GM23338 (cell line): ENCODE results near the gene SNX7. TPM values are rescaled to one million over a fixed set of nuclear protein-coding genes. Genes with fewer than 3 reads are reported as not detected.

Experiments used
- ATAC-seq: fragments of 200-7000 bp; cut with Tn5 transposase; 3 replicates; pipeline ENCODE4 v1.9.1; 2020
- DNase-seq: peaks from one replicate; pipeline ENCODE4 v3.0.0-alpha.2; 2015; ENCODE audit warnings: low spot score
- H2AFZ ChIP-seq: fragments of 200-600 bp; sonication (generic); 2 replicates; pipeline ENCODE4 v1.8.0; 2016; ENCODE audit warnings: antibody characterized with exemption, mild to moderate bottlenecking, moderate library complexity
- H3F3A ChIP-seq: fragments of 200-600 bp; sonication (generic); replicated peaks from 2 replicates; pipeline ENCODE4 v1.8.0; 2017; ENCODE audit warnings: antibody characterized with exemption, mixed run types, low read depth
- H3K27ac ChIP-seq: fragments of 200-600 bp; sonication (generic); 2 replicates; pipeline ENCODE4 v1.6.1; 2016; ENCODE audit warnings: low read depth
- H3K27me3 ChIP-seq: fragments of 200-600 bp; sonication (generic); 2 replicates; pipeline ENCODE4 v1.8.0; 2016; ENCODE audit warnings: mild to moderate bottlenecking, mixed run types, moderate library complexity; ENCODE audit not compliant: insufficient read depth
- H3K36me3 ChIP-seq: fragments of 200-600 bp; sonication (generic); 2 replicates; pipeline ENCODE4 v1.8.0; 2016; ENCODE audit warnings: mild to moderate bottlenecking; ENCODE audit not compliant: insufficient read depth
- H3K4me1 ChIP-seq: fragments of 200-600 bp; sonication (generic); 2 replicates; pipeline ENCODE4 v1.8.0; 2016; ENCODE audit warnings: mild to moderate bottlenecking, moderate library complexity; ENCODE audit not compliant: insufficient read depth
- H3K4me2 ChIP-seq: fragments of 200-600 bp; sonication (generic); 2 replicates; pipeline ENCODE4 v1.7.1; 2017; ENCODE audit warnings: mixed run types
- H3K4me3 ChIP-seq: fragments of 200-600 bp; sonication (generic); 2 replicates; pipeline ENCODE4 v1.6.1; 2016; ENCODE audit warnings: mixed run types
- H3K79me2 ChIP-seq: fragments of 200-600 bp; sonication (generic); replicated peaks from 2 replicates; pipeline ENCODE4 v1.8.0; 2017; ENCODE audit warnings: mild to moderate bottlenecking; ENCODE audit not compliant: insufficient read depth
- H3K9me2 ChIP-seq: fragments of 200-600 bp; sonication (generic); 2 replicates; pipeline ENCODE4 v1.8.0; 2017; ENCODE audit not compliant: insufficient read depth
- H4K20me1 ChIP-seq: fragments of 200-600 bp; sonication (generic); replicated peaks from 2 replicates; pipeline ENCODE4 v1.8.0; 2017; ENCODE audit warnings: mild to moderate bottlenecking; ENCODE audit not compliant: insufficient read depth
- H3K27ac Mint-ChIP-seq: 2 replicates; pipeline ENCODE4 v1.8.0; 2020; ENCODE audit warnings: inconsistent platforms, mild to moderate bottlenecking, moderate library complexity, mixed read lengths
- H3K27me3 Mint-ChIP-seq: 3 replicates; pipeline ENCODE4 v1.8.0; 2022; ENCODE audit warnings: low read depth, mild to moderate bottlenecking, moderate library complexity, mixed read lengths, inconsistent platforms; ENCODE audit not compliant: insufficient read depth, poor library complexity
- H3K36me3 Mint-ChIP-seq: 3 replicates; pipeline ENCODE4 v1.8.0; 2021; ENCODE audit warnings: low read depth, mild to moderate bottlenecking, inconsistent platforms, moderate library complexity, mixed read lengths
- H3K4me1 Mint-ChIP-seq: 3 replicates; pipeline ENCODE4 v1.8.0; 2020; ENCODE audit warnings: mild to moderate bottlenecking, inconsistent platforms, mixed read lengths
- H3K4me3 Mint-ChIP-seq: 3 replicates; pipeline ENCODE4 v1.8.0; 2021; ENCODE audit warnings: moderate library complexity, mild to moderate bottlenecking, inconsistent platforms, mixed read lengths
- H3K9me3 Mint-ChIP-seq: 3 replicates; pipeline ENCODE4 v1.8.0; 2020; ENCODE audit warnings: moderate library complexity, mild to moderate bottlenecking, inconsistent platforms, mixed read lengths
- CREB1 ChIP-seq: fragments of 250-450 bp; sonication (Bioruptor Pico); IDR thresholded peaks from 2 replicates; pipeline ENCODE4 v1.5.0; 2020; ENCODE audit warnings: low read depth, mild to moderate bottlenecking, moderate library complexity
- EZH2 ChIP-seq: fragments of 200-600 bp; sonication (generic); IDR thresholded peaks from one replicate; pipeline ENCODE4 v1.8.0; 2017; ENCODE audit warnings: antibody characterized with exemption, mild to moderate bottlenecking, low read depth; ENCODE audit not compliant: unreplicated experiment
- EZH2phosphoT487 ChIP-seq: fragments of 200-600 bp; sonication (generic); IDR thresholded peaks from one replicate; pipeline ENCODE4 v1.8.1; 2018; ENCODE audit warnings: antibody characterized with exemption; ENCODE audit not compliant: unreplicated experiment
- JUNB ChIP-seq: IDR thresholded peaks from one replicate; pipeline ENCODE4 v1.6.1; 2016; ENCODE audit warnings: antibody characterized with exemption; ENCODE audit not compliant: unreplicated experiment
- NANOG ChIP-seq: IDR thresholded peaks from 2 replicates; pipeline ENCODE4 v1.6.1; 2016; ENCODE audit warnings: antibody characterized with exemption, borderline replicate concordance
- STAT1 ChIP-seq: IDR thresholded peaks from one replicate; pipeline ENCODE4 v1.6.1; 2016; ENCODE audit warnings: antibody characterized with exemption; ENCODE audit not compliant: unreplicated experiment
- ZNF114 ChIP-seq: fragments of 250-450 bp; sonication (Bioruptor Pico); IDR thresholded peaks from 2 replicates; pipeline ENCODE4 v1.5.0; 2020; ENCODE audit warnings: mild to moderate bottlenecking, moderate library complexity
- ZNF331 ChIP-seq: fragments of 250-450 bp; sonication (Bioruptor Pico); IDR thresholded peaks from 2 replicates; pipeline ENCODE4 v1.5.0; 2020; ENCODE audit warnings: low read depth, mild to moderate bottlenecking, moderate library complexity
- polyA plus RNA-seq: library from polyadenylated mRNA; unstranded; fragments of >200 nt; fragmentation: Nextera tagmentation; extraction: Ambion mirVana; gene quantifications from 2 replicates; pipeline ENCODE4 v1.2.1, GENCODE V29; 2016
- total RNA-seq: library from RNA; depleted of rRNA; stranded (reverse); fragments of >200 nt; shearing (Covaris generic); gene quantifications from 2 replicates; pipeline ENCODE4 v1.2.3, GENCODE V29; 2014
- TF ChIP-seq, protein P1 (sequence below): IDR thresholded peaks from 2 replicates; pipeline ENCODE4 v1.6.1; 2016; ENCODE audit warnings: antibody characterized with exemption
- TF ChIP-seq, protein P2 (sequence below): fragments of 250-450 bp; sonication (Bioruptor Pico); IDR thresholded peaks from 2 replicates; pipeline ENCODE4 v1.5.0; 2020; ENCODE audit warnings: mild to moderate bottlenecking, moderate library complexity
- TF ChIP-seq, protein P3 (sequence below), 2 experiments: fragments of 200-600 bp in 1 of 2; sonication (generic) in 1 of 2; conservative IDR thresholded peaks; 2 replicates each; pipeline versions ENCODE4 v1.5.1 to v1.6.1; 2016 to 2017; ENCODE audit warnings: antibody characterized with exemption in 2 of 2, low read depth in 2 of 2, mild to moderate bottlenecking in 2 of 2, moderate library complexity in 1 of 2

Gene SNX7
- total and polyA plus RNA-seq, 2 experiments from 2014 or later: 20.4 to 23.0 TPM

DNA sequence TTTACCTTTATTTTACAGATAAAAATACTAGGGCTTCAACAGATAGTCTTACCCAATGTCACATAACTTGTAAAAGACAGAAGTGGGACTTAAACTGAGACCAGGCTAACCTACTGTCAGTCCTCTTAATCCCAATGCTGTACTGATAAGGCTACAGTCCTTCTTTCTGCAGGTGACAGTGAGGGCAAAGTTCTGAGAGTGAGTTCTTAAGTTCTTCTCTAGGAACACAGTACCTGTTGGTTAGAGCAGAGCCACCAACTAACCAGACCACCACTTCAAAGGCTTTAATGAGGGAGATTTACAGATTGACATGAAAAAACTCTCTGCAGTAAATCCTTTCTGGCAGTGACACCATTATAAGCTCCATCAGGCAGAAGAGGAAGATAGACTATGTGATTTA lies 74.2 kb downstream of the SNX7 start:
- no peaks in the 10 kb centered on the region for H3K27me3 ChIP-seq
- Mint-ChIP-seq H3K27ac (no peak overlapping the region), H3K4me1 (peaks cover 9% of the 10 kb centered on the region), H3K36me3 (no peaks in the 10 kb centered on the region), H3K27me3 (no peaks in the 10 kb centered on the region), H3K9me3 (no peaks in the 10 kb centered on the region), H3K4me3 (no peak overlapping the region)
- H3K27ac ChIP-seq: no peak overlapping the region
- peaks cover 3% of the 10 kb centered on the region; the same call in 1 of the 2 replicates for H3K9me2 ChIP-seq
- no peak for TF ChIP-seq JUNB
- no peak for TF ChIP-seq EZH2phosphoT487
- no peak for TF ChIP-seq NANOG
- TF ChIP-seq, protein P1, sequence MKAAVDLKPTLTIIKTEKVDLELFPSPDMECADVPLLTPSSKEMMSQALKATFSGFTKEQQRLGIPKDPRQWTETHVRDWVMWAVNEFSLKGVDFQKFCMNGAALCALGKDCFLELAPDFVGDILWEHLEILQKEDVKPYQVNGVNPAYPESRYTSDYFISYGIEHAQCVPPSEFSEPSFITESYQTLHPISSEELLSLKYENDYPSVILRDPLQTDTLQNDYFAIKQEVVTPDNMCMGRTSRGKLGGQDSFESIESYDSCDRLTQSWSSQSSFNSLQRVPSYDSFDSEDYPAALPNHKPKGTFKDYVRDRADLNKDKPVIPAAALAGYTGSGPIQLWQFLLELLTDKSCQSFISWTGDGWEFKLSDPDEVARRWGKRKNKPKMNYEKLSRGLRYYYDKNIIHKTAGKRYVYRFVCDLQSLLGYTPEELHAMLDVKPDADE: no peak
- no peak for TF ChIP-seq EZH2
- no peak overlapping the region for H3K4me3 ChIP-seq
- no peak overlapping the region for H3K4me2 ChIP-seq
- peaks cover 7% of the 10 kb centered on the region; the same call in 1 of the 2 replicates for H3K4me1 ChIP-seq
- ATAC-seq (no peak), DNase-seq (no peak)
- no peaks in the 10 kb centered on the region for H3K36me3 ChIP-seq
- no peaks in the 10 kb centered on the region for H4K20me1 ChIP-seq
- H2AFZ ChIP-seq: no peak overlapping the region
- no peaks in the 10 kb centered on the region for H3K79me2 ChIP-seq
- H3F3A ChIP-seq: no peaks in the 10 kb centered on the region

DNA sequence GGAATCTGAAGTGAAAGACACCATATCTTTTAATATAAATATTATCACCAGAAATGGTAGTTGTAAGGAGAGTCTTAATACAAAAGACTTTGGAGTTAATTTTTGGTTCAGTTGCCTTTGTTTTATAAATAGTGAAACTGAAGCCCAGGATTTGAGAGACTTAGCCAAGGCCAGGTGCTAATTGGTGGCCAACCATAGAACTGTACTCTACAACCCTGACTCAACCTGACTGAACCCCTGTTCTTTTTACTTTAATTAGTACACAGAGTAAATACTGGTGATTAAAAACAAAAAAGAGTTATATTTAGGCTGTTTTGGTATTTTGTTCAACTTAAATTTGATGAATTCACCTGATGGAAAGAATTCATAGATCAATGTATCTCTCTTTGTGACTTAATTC lies 76.3 kb downstream of the SNX7 start:
- H4K20me1 ChIP-seq: no peaks in the 10 kb centered on the region
- H3K4me2 ChIP-seq: no peak overlapping the region
- H3F3A ChIP-seq: no peaks in the 10 kb centered on the region
- no peaks in the 10 kb centered on the region for H3K27me3 ChIP-seq
- no peaks in the 10 kb centered on the region for H3K79me2 ChIP-seq
- no peak for DNase-seq
- H3K36me3 Mint-ChIP-seq: no peaks in the 10 kb centered on the region
- H3K27ac Mint-ChIP-seq: no peak overlapping the region
- H3K36me3 ChIP-seq: no peaks in the 10 kb centered on the region
- no peaks in the 10 kb centered on the region for H3K9me2 ChIP-seq
- H3K27ac ChIP-seq: no peak overlapping the region
- H3K9me3 Mint-ChIP-seq: no peaks in the 10 kb centered on the region
- no peaks in the 10 kb centered on the region for H3K27me3 Mint-ChIP-seq
- H3K4me1 Mint-ChIP-seq: peaks cover 2% of the 10 kb centered on the region; the same call in 1 of the 3 replicates
- no peak overlapping the region for H3K4me3 Mint-ChIP-seq
- H3K4me3 ChIP-seq: no peak overlapping the region
- ATAC-seq: no peak
- H2AFZ ChIP-seq: no peak overlapping the region
- no peaks in the 10 kb centered on the region for H3K4me1 ChIP-seq
- no peak for TF ChIP-seq EZH2phosphoT487
- TF ChIP-seq, protein P2, sequence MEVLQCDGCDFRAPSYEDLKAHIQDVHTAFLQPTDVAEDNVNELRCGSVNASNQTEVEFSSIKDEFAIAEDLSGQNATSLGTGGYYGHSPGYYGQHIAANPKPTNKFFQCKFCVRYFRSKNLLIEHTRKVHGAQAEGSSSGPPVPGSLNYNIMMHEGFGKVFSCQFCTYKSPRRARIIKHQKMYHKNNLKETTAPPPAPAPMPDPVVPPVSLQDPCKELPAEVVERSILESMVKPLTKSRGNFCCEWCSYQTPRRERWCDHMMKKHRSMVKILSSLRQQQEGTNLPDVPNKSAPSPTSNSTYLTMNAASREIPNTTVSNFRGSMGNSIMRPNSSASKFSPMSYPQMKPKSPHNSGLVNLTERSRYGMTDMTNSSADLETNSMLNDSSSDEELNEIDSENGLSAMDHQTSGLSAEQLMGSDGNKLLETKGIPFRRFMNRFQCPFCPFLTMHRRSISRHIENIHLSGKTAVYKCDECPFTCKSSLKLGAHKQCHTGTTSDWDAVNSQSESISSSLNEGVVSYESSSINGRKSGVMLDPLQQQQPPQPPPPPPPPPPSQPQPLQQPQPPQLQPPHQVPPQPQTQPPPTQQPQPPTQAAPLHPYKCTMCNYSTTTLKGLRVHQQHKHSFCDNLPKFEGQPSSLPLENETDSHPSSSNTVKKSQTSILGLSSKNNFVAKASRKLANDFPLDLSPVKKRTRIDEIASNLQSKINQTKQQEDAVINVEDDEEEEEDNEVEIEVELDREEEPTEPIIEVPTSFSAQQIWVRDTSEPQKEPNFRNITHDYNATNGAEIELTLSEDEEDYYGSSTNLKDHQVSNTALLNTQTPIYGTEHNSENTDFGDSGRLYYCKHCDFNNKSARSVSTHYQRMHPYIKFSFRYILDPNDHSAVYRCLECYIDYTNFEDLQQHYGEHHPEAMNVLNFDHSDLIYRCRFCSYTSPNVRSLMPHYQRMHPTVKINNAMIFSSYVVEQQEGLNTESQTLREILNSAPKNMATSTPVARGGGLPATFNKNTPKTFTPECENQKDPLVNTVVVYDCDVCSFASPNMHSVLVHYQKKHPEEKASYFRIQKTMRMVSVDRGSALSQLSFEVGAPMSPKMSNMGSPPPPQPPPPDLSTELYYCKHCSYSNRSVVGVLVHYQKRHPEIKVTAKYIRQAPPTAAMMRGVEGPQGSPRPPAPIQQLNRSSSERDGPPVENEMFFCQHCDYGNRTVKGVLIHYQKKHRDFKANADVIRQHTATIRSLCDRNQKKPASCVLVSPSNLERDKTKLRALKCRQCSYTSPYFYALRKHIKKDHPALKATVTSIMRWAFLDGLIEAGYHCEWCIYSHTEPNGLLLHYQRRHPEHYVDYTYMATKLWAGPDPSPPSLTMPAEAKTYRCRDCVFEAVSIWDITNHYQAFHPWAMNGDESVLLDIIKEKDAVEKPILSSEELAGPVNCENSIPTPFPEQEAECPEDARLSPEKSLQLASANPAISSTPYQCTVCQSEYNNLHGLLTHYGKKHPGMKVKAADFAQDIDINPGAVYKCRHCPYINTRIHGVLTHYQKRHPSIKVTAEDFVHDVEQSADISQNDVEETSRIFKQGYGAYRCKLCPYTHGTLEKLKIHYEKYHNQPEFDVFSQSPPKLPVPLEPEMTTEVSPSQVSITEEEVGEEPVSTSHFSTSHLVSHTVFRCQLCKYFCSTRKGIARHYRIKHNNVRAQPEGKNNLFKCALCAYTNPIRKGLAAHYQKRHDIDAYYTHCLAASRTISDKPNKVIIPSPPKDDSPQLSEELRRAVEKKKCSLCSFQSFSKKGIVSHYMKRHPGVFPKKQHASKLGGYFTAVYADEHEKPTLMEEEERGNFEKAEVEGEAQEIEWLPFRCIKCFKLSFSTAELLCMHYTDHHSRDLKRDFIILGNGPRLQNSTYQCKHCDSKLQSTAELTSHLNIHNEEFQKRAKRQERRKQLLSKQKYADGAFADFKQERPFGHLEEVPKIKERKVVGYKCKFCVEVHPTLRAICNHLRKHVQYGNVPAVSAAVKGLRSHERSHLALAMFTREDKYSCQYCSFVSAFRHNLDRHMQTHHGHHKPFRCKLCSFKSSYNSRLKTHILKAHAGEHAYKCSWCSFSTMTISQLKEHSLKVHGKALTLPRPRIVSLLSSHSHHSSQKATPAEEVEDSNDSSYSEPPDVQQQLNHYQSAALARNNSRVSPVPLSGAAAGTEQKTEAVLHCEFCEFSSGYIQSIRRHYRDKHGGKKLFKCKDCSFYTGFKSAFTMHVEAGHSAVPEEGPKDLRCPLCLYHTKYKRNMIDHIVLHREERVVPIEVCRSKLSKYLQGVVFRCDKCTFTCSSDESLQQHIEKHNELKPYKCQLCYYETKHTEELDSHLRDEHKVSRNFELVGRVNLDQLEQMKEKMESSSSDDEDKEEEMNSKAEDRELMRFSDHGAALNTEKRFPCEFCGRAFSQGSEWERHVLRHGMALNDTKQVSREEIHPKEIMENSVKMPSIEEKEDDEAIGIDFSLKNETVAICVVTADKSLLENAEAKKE (CRISPR knock-in tag): no peak
- TF ChIP-seq, protein P3, sequence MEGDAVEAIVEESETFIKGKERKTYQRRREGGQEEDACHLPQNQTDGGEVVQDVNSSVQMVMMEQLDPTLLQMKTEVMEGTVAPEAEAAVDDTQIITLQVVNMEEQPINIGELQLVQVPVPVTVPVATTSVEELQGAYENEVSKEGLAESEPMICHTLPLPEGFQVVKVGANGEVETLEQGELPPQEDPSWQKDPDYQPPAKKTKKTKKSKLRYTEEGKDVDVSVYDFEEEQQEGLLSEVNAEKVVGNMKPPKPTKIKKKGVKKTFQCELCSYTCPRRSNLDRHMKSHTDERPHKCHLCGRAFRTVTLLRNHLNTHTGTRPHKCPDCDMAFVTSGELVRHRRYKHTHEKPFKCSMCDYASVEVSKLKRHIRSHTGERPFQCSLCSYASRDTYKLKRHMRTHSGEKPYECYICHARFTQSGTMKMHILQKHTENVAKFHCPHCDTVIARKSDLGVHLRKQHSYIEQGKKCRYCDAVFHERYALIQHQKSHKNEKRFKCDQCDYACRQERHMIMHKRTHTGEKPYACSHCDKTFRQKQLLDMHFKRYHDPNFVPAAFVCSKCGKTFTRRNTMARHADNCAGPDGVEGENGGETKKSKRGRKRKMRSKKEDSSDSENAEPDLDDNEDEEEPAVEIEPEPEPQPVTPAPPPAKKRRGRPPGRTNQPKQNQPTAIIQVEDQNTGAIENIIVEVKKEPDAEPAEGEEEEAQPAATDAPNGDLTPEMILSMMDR (conservative IDR thresholded peaks at IDR 0.05; ENCODE audit: low read depth in 2 of 2): no peak
- no peak for TF ChIP-seq CREB1 (CRISPR knock-in tag)
- no peak for TF ChIP-seq ZNF114
- no peak for TF ChIP-seq STAT1
- TF ChIP-seq, protein P1: no peak
- TF ChIP-seq ZNF331 (CRISPR knock-in tag): no peak
